Ishikawa (cell line): Measurements from ENCODE around the gene SSR4.

Experiments used
- CEBPB ChIP-seq: IDR thresholded peaks from 2 replicates; pipeline ENCODE4 v1.6.1; 2012
- EP300 ChIP-seq: IDR thresholded peaks from 2 replicates; pipeline ENCODE4 v1.6.1; 2012; ENCODE audit warnings: borderline replicate concordance
- MAX ChIP-seq: IDR thresholded peaks from 2 replicates; pipeline ENCODE4 v1.6.1; 2012
- NFIC ChIP-seq: IDR thresholded peaks from 2 replicates; pipeline ENCODE4 v1.6.1; 2012
- RAD21 ChIP-seq: IDR thresholded peaks from 2 replicates; pipeline ENCODE4 v1.6.1; 2012; ENCODE audit warnings: low read depth

GRCh38 chrX:153844509-153845082, 50.1 kb downstream of the SSR4 start:
- TF ChIP-seq CEBPB: no peak
- TF ChIP-seq RAD21: no peak
- TF ChIP-seq MAX: no peak
- no peak for TF ChIP-seq EP300
- no peak for TF ChIP-seq NFIC
